Fibroblast of skin of abdomen (primary cell): Measurements from ENCODE around the gene BCLAF3. TPM values are rescaled to one million over a fixed set of nuclear protein-coding genes. Genes with fewer than 3 reads are reported as not detected.
A peak's percentile ranks its signal among the peaks of the same experiment; 100 is the strongest.

ENCODE experiments used
- DNase-seq: peaks from one replicate; pipeline ENCODE4 v3.0.0-alpha.2; 2013
- polyA plus RNA-seq, 2 experiments: library from polyadenylated mRNA; unstranded; fragments of 120-200 nt; gene quantifications; one replicate each; pipeline ENCODE4 v1.2.1, GENCODE V29; 2013; ENCODE audit not compliant: insufficient read length in 2 of 2

BCLAF3 gene
- polyA plus RNA-seq (2013, experiment 1 of 2; ENCODE audit: insufficient read length) = 5.4 TPM
- polyA plus RNA-seq (2013, experiment 2 of 2; ENCODE audit: insufficient read length) = 6.0 TPM

- peak; percentile 86 for DNase-seq
Observed at GRCh38 chrX:19990556-19991349, at the start of gene BCLAF3. Gene BCLAF3, minus strand, starts transcription at chrX:19991061. Its CDS starts 20,797 bp downstream, at chrX:19970264.

GRCh38 chrX:20038966-20039365 lies 48.1 kb upstream of the BCLAF3 start:
- no peak for DNase-seq

- DNase-seq = no peak
Observed at GRCh38 chrX:20037186-20037585, 46.3 kb upstream of the BCLAF3 start.

- no peak for DNase-seq
Observed at GRCh38 chrX:20032201-20032600, 41.3 kb upstream of the BCLAF3 start.

- no peak for DNase-seq
Observed at GRCh38 chrX:20029728-20030127, 38.9 kb upstream of the BCLAF3 start.

- no peak for DNase-seq
Observed at GRCh38 chrX:20028588-20028987, 37.7 kb upstream of the BCLAF3 start.

- DNase-seq = peak; percentile 71
Observed at GRCh38 chrX:20026278-20026677, 35.4 kb upstream of the BCLAF3 start.

- no peak for DNase-seq
Observed at GRCh38 chrX:20019672-20020365, 29.0 kb upstream of the BCLAF3 start.

- DNase-seq = no peak
Observed at GRCh38 chrX:20016616-20016945, 25.7 kb upstream of the BCLAF3 start.

- DNase-seq = peak; percentile 91
Observed at GRCh38 chrX:20015945-20016615, 25.2 kb upstream of the BCLAF3 start.

GRCh38 chrX:20015422-20015821 lies 24.6 kb upstream of the BCLAF3 start:
- DNase-seq = peak; percentile 2

- no peak for DNase-seq
Observed at GRCh38 chrX:20011608-20012007, 20.7 kb upstream of the BCLAF3 start.

- DNase-seq = no peak
Observed at GRCh38 chrX:20007962-20008622, 17.2 kb upstream of the BCLAF3 start.

GRCh38 chrX:20005883-20006282 lies 15.0 kb upstream of the BCLAF3 start:
- no peak for DNase-seq

- no peak for DNase-seq
Observed at GRCh38 chrX:20001588-20001987, 10.7 kb upstream of the BCLAF3 start.

- DNase-seq = no peak
Observed at GRCh38 chrX:19991350-19991718, 473 bp upstream of the BCLAF3 start.

GRCh38 chrX:19990151-19990555 lies 708 bp downstream of the BCLAF3 start:
- no peak for DNase-seq

- no peak for DNase-seq
Observed at GRCh38 chrX:19987856-19988255, 3.0 kb downstream of the BCLAF3 start.

GRCh38 chrX:19986531-19986930 lies 4.3 kb downstream of the BCLAF3 start:
- no peak for DNase-seq

GRCh38 chrX:19981947-19982346 lies 8.9 kb downstream of the BCLAF3 start:
- DNase-seq = no peak

- DNase-seq = no peak
Observed at GRCh38 chrX:19975845-19976244, 15.0 kb downstream of the BCLAF3 start.

GRCh38 chrX:19972984-19973383 lies 17.9 kb downstream of the BCLAF3 start:
- no peak for DNase-seq

GRCh38 chrX:19968276-19968675 lies 22.6 kb downstream of the BCLAF3 start:
- DNase-seq = no peak
